GM19455 (cell line): Measurements from ENCODE around the gene CACNG4.

Source experiments
- ATAC-seq: cut with Tn5 transposase; IDR thresholded peaks from one replicate; pipeline ENCODE4 v1.9.1; 2021; ENCODE audit not compliant: unreplicated experiment

CACNG4 gene

GRCh38 chr17:67041531-67041930, 77.0 kb downstream of the CACNG4 start:
- ATAC-seq = no peak

GRCh38 chr17:67041941-67042899, 77.7 kb downstream of the CACNG4 start:
- ATAC-seq = no peak

GRCh38 chr17:67043283-67043682, 78.8 kb downstream of the CACNG4 start:
- ATAC-seq = no peak

GRCh38 chr17:67044016-67044772, 79.7 kb downstream of the CACNG4 start, which contains the start of gene CACNG1:
Gene CACNG1 (plus strand): TSS chr17:67044554. CDS start chr17:67044661, 107 bp downstream.
- ATAC-seq = no peak

GRCh38 chr17:67044940-67045339, 80.4 kb downstream of the CACNG4 start:
- no peak for ATAC-seq

GRCh38 chr17:67046398-67046797, 81.9 kb downstream of the CACNG4 start:
- no peak for ATAC-seq

- no peak for ATAC-seq
These were observed 82.9 kb downstream of the CACNG4 start for GRCh38 chr17:67047382-67047781.

GRCh38 chr17:67049025-67049739, 84.7 kb downstream of the CACNG4 start:
- ATAC-seq = no peak

GRCh38 chr17:67050066-67050465, 85.6 kb downstream of the CACNG4 start:
- no peak for ATAC-seq

- no peak for ATAC-seq
These were observed 86.1 kb downstream of the CACNG4 start for GRCh38 chr17:67050471-67051154.

GRCh38 chr17:67051155-67051538, 86.6 kb downstream of the CACNG4 start:
- no peak for ATAC-seq

GRCh38 chr17:67051837-67052236, 87.3 kb downstream of the CACNG4 start:
- ATAC-seq = no peak

GRCh38 chr17:67052720-67053437, 88.4 kb downstream of the CACNG4 start:
- no peak for ATAC-seq

- no peak for ATAC-seq
These were observed 89.0 kb downstream of the CACNG4 start for GRCh38 chr17:67053438-67054000.

GRCh38 chr17:67054011-67054591, 89.6 kb downstream of the CACNG4 start:
- no peak for ATAC-seq

GRCh38 chr17:67054608-67055007, 90.1 kb downstream of the CACNG4 start:
- ATAC-seq = no peak

- no peak for ATAC-seq
These were observed 90.5 kb downstream of the CACNG4 start for GRCh38 chr17:67055041-67055443.

GRCh38 chr17:67055811-67056745, 91.6 kb downstream of the CACNG4 start:
- no peak for ATAC-seq
